WI38 (cell line): ENCODE results near the gene AKAP11.

Experiments used
- H3K4me3 ChIP-seq: 2 replicates; pipeline ENCODE4 v1.5.1; 2011; ENCODE audit warnings: low read depth, mild to moderate bottlenecking, control low read depth, low read length
- CTCF ChIP-seq: IDR thresholded peaks from 2 replicates; pipeline ENCODE4 v1.5.1; 2012; ENCODE audit warnings: low read depth, mild to moderate bottlenecking, control low read depth, low read length

AKAP11 gene

GRCh38 chr13:42364613-42365000 is 92.7 kb downstream of the AKAP11 start:
- TF ChIP-seq CTCF: no peak
- no peak overlapping the region for H3K4me3 ChIP-seq

GRCh38 chr13:42367831-42368230 is 95.9 kb downstream of the AKAP11 start:
- H3K4me3 ChIP-seq: no peak overlapping the region
- TF ChIP-seq CTCF: no peak

- no peak overlapping the region for H3K4me3 ChIP-seq
- TF ChIP-seq CTCF: no peak
Measured at GRCh38 chr13:42369071-42369797, 97.3 kb downstream of the AKAP11 start.

- TF ChIP-seq CTCF: no peak
- no peak overlapping the region for H3K4me3 ChIP-seq
Measured at GRCh38 chr13:42370229-42370628, 98.3 kb downstream of the AKAP11 start.
